ENCODE data around the gene FOXN3.
"Not testable (repeated sequence)": the region's sequence is repeated elsewhere in the genome, so short reads cannot be mapped to it uniquely, and the experiment has no call there.

Gene FOXN3

DNA sequence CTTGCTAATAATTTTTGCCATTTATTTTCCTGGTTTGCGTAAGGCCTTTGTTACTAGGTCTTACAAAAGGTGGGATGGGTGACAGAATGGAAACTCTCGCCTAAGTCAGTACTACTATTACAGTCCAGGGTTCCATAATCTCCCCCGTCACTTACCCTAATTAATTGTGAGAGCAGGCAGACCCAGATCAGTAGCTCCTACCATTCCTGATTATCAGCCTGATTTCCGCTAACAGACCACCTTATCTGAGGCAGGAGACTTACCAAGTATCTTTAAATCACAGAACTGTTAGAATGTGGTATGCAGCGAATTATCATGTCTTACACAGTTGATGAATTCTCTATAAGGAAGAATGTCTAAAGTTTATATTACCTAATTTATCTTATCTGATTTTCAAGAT is 234.7 kb downstream of the FOXN3 start:
- no peak for DNase-seq

DNA sequence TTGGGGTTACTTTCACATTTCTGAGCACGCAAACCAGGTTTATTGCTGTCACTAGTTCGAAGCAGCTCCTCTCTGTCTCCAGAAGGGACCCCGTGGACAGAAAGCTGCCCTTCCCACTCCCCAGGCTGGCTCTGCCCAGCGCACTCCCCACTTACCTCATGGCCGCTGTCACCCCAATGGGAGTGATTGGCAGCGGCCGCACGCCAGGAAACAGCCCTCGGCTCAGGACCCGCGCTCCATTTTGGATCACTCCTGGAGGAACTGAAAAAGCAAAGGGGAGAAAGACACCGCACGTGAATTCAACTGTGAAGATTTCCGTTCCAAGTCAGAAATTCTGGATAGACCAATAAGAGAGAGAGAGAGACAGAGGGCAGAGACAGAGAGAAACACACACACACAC is 236.5 kb downstream of the FOXN3 start:
- no peak for DNase-seq

GRCh38 chr14:89179891-89180404 is 237.1 kb downstream of the FOXN3 start:
- no peak for DNase-seq

GRCh38 chr14:89178800-89179535 is 238.1 kb downstream of the FOXN3 start:
- no peak for DNase-seq

DNA sequence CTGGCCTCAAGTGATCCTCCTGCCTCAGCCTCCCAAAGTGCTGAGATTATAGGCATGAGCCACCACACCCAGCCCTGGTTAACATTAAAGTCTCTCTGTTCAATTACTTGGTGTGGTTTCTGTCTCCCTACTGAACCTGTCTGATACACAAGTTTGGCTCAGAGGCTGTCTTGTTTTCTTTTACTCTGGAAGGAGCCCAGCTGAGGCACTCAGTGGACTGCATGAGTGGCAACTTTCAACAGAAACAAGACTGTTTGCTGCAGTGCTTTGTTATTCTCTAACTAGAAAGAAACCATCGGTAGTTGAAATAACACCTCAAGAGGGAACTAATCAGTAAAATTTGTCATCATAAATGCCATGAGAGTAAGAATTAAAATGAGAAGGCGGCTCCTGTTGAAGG is 238.7 kb downstream of the FOXN3 start:
- DNase-seq = no peak

GRCh38 chr14:89175881-89176799 is 240.9 kb downstream of the FOXN3 start:
- no peak for DNase-seq

- no peak for DNase-seq
Measured at GRCh38 chr14:89171628-89172027, 245.4 kb downstream of the FOXN3 start.

DNA sequence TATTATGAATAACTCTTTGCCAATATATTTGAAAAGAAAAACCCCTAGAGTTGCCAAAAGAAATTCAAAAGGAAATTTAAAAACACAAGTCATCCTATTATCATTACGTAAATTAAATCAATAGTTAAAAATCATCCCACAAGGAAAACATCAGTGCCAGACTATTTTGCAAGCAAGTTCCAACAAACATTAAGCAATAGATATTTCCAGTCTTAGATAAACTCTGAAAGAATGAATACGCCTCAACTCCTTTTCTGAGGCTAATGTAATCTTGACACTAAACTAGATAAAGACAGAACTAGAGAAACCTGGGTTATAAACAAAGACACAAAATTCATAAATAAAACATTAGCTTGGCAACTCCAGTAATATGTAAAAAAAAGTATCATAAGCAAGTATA is 245.9 kb downstream of the FOXN3 start:
- no peak for DNase-seq

DNA sequence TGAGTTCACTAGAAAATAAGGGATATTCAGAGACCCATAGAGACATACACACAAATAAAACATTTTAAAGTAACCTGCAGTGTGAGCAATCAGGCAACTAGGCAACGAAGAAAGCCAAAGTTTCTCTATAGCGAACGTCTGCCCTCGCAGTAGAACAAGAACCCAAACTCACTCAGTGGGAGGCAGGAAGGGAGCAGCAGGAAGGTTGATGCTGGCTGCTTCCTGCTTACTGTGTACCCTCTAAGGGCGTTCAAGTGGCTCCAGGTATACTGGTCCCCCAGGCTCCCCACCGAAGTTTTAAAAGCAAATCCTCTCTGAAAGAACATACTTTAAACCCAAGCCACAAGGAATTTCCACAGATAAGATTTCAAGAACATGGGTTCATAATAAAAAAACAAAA is 249.3 kb downstream of the FOXN3 start:
- DNase-seq = no peak

DNA sequence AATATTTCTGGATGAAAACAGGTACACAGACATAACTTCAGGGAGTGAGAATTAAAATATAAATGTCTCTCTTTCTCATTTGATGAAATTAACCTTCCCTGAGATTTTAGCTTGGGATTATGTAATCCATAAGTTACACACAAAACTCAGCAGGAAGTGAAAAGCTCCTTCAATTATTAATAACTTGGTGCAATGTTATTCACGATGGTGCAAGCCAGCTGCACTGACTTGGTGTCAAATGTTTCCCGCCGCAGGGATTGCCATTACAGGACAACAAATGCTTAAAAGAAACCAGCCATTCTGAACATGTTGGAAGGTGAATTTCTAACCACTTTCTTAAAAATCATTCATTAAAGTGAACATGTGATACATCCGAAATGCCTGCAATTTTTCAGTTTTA is 250.4 kb downstream of the FOXN3 start:
- DNase-seq = no peak

DNA sequence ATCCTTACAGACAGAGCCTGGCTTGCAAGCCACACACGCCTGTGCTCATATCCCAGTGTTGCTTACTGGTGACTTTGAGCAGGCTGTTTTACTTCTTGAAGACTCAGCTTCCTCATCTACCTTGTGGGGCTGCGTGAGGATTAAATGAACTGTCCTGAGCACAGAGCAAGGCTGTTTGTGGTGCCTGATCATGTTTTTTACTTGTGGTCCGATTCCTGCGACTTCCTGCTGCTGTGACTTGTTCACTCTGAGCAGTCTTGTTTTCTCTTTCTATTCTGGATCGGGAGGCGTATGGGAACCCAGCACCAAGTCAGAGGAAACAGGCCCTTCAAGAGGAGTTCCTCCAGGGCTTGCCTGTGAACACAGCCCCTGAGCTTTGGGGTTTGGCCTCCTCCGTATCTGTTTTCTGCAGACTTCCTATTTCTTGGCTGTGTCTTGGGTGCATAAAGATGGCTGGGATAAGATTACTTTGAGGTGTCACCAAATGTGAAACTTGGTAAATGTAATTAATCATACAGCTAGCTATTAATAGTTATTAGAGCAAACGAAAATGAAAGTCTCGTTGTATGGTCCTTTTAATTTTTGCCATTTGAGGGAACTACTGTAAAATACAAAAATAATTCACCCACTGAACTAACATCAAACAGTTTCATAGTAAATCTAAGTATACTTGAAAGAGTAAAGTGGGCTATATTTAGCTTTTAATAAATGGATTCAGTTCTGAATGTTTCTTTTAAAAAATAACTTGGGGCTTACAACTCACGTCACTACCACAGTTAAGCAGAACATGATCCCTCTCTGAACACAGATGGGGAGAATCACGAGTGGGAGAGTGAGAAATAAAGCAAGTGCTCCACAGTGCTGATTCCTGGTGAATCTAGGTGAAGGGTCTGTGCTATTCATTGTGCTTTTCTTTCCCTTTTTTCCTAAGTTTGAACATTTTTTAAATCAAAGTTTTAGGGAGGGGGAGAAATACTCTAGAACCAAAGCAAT is 251.5 kb downstream of the FOXN3 start:
- no peak for DNase-seq

- DNase-seq = no peak
Measured at GRCh38 chr14:89164168-89165073, 252.6 kb downstream of the FOXN3 start.

DNA sequence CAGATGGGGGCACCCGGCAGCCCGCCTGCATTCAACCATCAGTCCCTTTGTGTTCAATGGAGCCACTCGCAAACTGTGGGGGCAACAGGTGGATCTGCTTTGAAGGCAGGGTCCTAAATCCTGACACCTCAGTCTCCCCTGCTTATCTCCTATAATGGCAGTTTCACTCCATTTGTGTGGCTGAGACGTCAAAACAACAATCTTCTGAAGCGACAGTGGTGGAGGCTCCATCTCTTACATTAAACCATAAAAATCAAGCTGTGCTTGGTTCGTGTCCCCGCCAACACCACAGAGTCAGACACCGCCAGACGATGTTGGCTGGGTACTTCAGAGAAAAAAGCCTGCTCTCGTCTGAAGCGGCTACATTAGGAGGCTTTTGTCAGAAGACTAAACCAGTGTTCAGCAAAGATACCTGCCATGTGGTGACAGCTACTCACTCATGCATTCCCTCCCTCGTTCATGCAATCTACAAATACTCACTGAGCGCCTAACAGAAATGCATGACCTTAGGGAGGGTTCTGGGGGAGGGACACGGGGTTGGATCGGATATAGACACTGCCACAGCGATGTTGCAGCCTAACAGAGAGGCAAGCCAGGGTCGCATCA is 253.9 kb downstream of the FOXN3 start:
- no peak for DNase-seq

- DNase-seq = no peak
Measured at GRCh38 chr14:89162586-89162985, 254.4 kb downstream of the FOXN3 start.

DNA sequence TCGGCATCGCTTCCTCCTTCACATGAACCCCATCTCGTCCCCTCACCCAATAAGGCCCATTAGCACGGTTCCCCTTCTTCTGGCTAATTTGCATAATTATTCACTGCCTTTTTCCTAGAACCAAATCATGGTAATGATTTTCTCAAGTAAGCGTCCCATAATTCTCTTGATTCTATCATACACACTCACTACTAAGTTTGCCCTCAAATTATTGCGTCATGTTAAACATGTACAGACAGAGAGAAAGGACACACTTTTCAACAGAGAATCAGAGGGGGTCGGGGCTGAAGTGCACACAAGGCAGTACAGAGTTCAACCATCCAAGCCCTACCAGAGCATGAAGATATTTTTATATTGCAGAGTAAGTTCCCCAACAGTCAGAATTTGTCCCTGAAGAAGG is 256.6 kb downstream of the FOXN3 start:
- DNase-seq = no peak

DNA sequence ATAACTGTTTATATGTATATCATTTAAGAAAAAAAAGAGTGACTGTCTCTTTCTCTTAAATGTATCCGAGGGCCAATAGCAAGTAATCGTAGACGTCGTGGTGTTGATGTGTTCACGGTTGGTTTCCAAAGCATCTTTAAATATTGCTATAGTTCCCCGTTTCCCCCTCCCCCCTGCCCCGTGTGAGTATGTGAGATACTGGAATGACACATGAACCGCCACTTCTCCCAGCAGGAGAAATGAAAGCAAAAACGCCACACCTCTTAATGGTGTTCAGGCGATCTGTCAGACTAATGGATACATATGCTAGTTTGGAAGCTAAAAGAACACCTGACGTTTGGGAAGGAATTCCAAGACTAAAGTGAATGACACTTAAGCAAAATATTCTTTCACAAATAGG is 258.3 kb downstream of the FOXN3 start:
- DNase-seq = no peak

DNA sequence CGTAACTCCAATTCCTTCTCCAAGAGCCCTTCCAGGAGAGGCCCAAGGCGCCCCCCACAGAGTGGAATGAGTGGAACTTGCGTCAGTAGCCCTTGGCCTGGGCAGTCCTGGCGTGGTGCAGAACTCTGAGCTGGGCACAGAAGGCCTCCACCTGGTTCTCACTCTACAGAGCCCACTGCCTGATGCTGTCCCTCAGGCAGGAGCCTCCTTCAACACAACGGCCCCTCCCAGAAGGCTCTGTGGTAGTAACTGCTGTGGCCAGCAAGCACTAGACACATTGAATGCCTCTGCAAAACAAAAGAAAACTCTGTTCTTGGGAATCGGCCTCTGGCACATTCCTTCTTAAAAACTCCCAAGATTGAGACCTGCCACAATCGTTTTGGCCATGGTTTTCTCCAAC is 258.9 kb downstream of the FOXN3 start:
- DNase-seq = not testable (repeated sequence)

DNA sequence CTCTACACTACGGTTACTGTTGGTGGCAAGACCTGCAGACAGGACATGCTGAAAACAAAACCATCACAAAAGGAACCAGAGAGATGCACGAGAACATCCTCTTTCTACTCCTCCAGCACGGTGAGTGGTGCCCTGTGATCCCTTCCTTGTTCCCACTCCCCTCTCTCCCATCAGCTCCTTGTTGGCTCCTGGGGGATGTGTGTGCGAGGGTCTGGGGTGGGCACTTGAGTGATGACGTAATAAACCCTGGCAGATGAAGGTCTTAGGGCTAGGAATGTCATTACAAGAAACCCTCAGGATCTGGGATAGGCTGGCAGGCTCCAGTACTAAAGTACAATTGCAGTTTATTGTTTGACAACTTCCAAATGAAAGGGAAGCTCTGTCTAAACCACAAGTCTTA is 261.5 kb downstream of the FOXN3 start:
- DNase-seq = no peak

DNA sequence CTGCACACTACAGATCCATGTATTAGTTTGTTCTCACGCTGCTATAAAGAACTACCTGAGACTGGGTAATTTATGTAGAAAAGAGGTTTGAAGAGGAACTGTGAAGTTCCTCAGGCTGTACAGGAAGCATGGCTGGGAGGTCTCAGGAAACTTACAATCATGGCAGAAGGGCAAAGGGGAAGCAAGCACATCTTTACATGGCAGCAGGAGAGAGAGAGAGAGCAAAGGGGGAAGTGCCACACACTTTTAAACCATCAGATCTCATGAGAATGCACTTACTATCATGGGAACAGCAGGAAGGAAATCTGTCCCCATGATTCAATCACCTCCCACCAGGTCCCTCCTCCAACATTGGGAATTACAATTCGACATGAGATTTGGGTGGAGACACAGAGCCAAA is 265.3 kb downstream of the FOXN3 start:
- DNase-seq = not testable (repeated sequence)

- DNase-seq = no peak
Measured at GRCh38 chr14:89146274-89146673, 270.8 kb downstream of the FOXN3 start.

DNA sequence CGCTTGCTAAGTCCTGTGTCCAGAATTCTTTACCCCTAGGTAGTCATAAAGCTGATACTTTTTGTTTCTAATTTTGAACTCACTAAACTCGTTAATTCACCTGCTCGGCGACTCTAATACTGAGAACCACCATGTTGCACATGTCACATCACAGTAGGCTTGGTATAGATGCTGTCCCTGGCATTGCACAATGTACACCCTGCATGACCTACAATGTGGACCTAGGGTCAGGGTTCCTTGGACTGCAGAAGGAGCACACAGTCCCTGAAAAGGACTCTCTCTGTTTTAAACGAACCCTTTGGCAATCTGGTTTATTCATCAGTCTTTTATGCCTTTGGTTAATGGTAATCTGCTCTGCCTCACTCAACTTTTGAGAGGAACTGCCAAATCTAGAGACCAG is 272.4 kb downstream of the FOXN3 start:
- DNase-seq = no peak
